HCEC 1CT (cell line): ENCODE results near the gene NTM.

Experiments used
- DNase-seq: peaks from one replicate; pipeline ENCODE4 v3.0.0-alpha.2; 2017

The NTM gene

GRCh38 chr11:131985846-131986301 lies 615.5 kb downstream of the NTM start:
- DNase-seq: no peak

GRCh38 chr11:131987703-131988102 lies 617.3 kb downstream of the NTM start:
- DNase-seq: no peak

- DNase-seq: no peak
These were observed 621.2 kb downstream of the NTM start for GRCh38 chr11:131991606-131992005.

GRCh38 chr11:131993246-131993645 lies 622.8 kb downstream of the NTM start:
- no peak for DNase-seq

DNA sequence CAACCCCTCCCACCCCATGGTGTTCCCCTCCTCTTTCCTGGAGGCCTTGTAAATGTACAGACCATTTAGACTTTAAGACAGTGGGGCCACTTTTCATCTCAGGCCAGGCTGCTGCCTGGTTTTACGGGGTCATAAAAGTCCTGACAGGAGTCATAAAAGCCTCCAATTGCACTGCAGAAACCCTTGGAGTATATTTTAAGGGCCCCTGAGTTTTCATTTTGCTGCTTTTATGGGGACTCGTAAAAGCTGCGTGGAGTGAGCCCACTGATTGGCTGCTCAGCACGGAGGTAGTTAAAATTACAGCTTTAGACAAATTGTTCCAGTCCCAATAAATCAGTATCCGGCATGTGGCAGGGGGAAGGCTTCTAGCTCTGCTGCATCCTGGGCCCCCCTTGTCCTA lies 627.6 kb downstream of the NTM start:
- no peak for DNase-seq

- DNase-seq: no peak
These were observed 628.7 kb downstream of the NTM start for GRCh38 chr11:131999084-131999483.

DNA sequence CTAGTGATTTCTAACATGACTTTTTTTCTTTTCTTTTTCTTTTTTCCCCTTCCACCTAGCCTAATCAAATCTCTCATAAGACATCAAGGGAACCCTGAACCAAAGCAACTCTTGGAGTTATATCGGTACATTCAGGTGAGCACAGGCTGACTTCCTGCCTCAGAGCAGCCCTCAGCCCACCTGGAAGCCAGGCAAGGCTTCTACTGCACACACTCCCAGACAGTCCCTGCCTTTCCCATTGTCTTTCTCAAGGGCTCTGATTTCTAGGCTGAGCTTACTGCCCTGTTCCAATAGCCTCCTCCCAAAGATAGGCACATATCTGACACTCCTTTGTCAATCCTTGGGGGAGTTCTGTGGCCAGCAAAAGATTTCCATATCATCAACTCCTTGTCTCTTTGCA lies 629.5 kb downstream of the NTM start:
- no peak for DNase-seq

GRCh38 chr11:132005887-132006286 lies 635.5 kb downstream of the NTM start:
- DNase-seq: no peak

DNA sequence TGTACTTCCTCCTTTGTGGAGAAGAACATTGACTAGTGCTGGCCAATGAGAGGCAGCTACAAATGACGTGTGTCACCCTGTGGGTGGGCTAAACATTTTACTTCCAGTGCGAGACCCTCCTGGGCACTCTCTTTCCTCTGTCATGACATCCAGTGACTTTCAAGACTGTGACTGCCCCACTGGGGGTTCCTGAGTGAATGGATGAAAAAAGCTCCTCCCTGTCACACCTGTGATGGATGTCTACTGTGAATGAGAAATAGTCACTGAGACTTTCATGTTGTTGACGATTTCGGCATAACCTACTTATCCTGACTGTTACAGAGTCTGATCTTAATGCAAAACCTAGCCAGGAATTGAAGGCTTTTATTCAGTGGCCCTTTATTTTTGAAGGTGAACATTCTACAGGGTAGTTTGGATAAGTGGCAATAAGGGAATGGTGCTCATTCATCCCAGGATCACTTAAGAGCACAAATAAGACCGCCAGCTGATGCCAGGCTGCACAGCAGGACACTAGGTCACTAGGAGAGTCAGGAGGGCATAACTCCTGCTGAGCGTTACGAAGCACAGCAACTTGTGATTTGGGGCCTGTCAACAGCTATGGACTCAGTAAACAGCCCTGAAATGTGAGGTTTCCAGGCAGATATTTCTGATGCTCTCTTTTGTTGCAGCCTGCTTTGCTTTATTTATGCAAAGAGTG lies 636.6 kb downstream of the NTM start:
- DNase-seq: no peak

DNA sequence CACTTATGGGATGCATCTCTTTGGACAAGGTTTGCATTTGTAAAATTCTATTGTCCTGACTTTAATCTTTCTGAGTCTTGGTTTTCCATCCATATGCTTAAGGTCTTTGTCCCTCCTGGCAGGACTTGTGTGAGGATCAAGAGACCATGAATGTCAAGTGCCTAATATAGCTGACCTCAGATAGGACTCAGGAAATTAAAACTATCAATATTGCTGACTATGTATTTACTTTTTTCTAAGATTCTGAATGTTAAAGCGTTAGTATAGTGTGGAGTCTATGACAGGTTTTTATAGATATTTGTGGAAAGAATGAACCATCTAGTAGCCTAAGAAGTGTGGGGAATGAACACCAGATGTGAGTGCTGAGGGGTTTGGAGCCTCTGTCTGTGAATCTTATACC lies 637.8 kb downstream of the NTM start:
- no peak for DNase-seq

- DNase-seq: no peak
These were observed 638.5 kb downstream of the NTM start for GRCh38 chr11:132008872-132009271.

DNA sequence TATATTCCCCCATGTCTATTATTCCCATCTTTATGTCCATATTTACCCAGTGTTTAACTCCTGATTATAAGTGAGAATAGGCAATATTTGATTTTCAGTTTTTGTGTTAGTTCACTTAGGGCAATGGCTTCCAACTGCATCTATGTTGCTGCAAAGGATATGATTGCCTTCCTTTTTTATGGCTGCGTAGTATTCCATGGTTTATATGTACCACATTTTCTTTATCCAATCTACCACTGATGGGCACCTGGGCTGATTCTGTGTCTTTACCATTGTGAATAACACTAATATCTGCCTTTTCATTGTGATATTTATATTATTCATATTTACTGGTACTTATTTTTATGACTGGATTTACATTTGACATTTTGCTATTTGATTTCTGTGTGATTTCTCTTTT lies 649.6 kb downstream of the NTM start:
- no peak for DNase-seq

DNA sequence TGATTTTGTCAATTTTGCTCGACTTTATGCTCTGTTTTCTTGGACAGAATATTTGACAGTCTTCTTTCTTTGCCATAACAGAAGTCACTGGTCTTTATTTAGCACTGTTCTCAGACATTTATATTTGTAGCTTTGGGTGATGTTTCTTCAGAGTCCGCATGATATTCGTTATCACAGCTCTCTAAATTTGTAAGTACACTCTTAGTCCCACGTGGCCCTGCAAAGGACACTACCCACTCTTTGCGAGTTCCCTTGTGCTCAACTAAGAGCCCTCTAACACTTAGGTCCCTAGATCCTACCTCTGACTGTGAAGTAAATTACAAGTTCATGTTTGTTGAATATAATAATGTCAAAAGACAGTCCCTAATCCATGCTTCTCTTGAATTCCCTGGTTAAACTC lies 651.9 kb downstream of the NTM start:
- no peak for DNase-seq

DNA sequence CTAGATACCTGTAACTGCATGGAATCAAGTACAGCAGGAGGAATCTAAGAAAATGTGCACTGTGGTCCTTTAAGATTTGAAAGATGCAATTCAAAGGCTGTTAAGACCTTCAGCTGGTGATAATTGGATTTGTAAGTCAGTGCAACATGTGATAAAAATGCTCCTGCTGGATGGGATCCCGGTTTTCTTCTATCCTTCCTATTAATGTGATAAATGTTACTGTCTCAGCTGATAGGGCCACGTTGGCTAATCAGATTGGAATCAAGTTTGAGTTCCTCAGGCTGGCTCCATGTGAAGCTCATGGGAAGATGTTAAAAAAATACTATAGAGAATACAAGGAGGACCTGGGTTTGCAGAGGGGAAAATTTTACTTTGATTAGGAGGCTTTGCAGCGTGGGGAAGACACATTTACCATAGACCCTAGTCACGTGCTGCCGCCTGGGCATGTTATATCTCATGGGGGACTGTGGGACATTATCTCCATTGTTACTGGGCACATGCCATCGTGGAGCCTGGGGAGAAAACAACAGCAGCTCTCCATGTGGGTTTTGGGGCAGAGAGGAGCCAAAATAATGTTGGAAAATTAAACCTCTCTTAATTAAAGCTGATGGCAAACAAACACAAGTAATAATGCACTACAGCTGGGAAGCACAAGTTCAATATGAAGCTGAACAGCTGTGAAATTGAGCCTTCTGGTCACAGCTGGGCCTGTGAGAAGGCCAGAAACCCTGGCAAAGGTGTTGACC lies 652.5 kb downstream of the NTM start:
- peak; percentile 42 for DNase-seq

- peak; percentile 74 for DNase-seq
These were observed 654.3 kb downstream of the NTM start for GRCh38 chr11:132024587-132025295.

DNA sequence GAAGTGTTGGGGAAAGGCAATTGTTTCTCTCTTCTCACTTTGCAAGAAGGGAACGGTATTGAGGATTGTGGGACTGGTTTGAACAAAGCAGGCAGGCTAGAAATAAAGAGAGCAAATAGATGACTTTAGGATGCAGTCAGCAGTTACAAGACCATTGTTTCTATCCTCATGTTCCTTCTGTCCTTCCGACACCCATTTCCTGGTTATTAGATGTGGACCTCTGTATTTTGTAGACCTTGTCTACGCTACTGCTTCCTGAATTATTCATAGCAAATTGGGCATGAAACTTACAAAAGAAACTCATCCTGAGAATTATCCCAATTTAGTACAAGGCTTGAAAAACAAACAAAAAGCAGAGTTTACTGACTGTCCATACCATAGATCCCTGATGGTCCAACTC lies 656.3 kb downstream of the NTM start:
- no peak for DNase-seq

- DNase-seq: peak; percentile 60
These were observed 658.2 kb downstream of the NTM start for GRCh38 chr11:132028380-132029240.

DNA sequence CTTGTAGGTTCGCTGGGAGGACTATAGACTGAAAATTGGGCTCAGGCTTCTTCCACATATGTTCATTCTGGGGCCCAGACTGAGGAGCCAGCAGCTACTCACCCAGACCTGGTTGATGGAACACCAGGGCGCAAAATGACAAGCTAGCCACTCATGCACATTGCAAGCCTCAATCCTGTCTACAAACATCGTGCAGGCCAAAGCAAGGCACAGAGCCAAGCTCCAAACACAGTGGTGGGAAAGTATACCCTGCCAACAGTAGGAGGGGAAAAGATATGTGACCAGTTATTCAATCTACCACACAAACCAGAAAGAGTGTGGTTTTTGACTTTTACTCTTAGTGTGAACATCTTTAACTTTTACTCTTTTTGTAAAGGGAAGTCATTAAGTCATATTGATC lies 660.5 kb downstream of the NTM start:
- no peak for DNase-seq

GRCh38 chr11:132032555-132032954 lies 662.1 kb downstream of the NTM start:
- peak; percentile 72 for DNase-seq

DNA sequence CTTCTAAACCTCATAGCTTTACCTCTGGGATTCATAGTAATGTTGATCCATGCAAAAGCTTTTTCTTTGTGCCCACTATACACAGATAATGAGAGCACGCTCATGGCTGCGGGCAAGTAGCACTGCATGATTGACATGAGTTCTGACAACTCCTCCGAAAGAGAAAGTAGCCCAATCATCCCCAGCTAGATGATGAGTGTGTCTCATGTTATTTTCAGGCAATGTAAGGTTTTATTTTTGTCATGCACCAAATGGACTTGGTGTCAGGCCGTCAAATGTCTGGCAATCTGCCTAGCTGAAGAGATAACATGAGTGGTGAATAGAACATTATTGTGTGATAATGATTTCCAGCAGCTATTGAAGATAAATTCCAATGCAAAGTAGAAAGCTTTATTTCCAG lies 662.6 kb downstream of the NTM start:
- DNase-seq: no peak

DNA sequence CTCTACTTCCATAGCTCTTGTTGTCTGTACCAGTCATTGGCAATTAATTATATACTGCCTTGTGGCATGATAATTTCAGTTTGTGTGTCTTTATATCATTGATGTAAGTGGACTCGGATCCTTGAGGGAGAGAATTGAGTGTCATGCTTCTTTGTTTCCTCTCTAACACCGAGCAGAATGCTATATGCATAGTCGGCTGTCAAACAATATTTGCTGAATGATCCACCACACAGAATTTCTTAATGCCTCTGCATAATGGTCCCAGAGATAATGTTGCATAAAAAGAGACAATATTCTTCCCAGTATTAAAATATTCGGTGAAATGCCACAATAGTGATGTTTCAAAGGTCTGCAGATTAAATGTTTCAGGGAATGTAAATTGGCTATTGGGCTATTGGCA lies 664.8 kb downstream of the NTM start:
- DNase-seq: no peak

- DNase-seq: no peak
These were observed 665.4 kb downstream of the NTM start for GRCh38 chr11:132035766-132036165.

DNA sequence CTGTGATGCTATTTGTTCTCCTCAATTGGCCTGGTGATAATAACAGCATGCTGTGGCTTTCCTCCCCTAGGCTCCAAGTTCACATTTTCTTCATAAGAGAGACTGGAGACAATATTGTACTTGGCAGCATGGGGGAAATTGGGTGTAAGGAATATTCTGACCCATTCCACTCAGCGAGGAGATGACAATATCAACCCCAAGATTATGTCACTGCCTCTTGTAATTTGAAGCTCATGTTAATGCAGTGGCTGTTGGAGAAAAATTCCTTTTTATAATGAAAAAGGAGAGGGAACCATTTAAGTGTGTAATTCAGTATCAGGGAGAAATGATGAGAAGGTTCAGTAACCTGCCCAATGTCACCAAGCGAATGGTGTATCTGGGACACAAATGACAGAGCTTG lies 665.8 kb downstream of the NTM start:
- DNase-seq: no peak
